Immature natural killer cell (primary cell): ENCODE data around the gene GOLGA3. TPM values are rescaled to one million over a fixed set of nuclear protein-coding genes. Genes with fewer than 3 reads are reported as not detected.
A peak's percentile ranks its signal among the peaks of the same experiment; 100 is the strongest.
"Not testable (repeated sequence)": the region's sequence is repeated elsewhere in the genome, so short reads cannot be mapped to it uniquely, and the experiment has no call there.

Source experiments
- DNase-seq, 3 donors: peaks; one replicate each; pipeline ENCODE4 v3.0.0; 2022; ENCODE audit warnings: mixed read lengths in 1 of 3
- H3K27ac Mint-ChIP-seq, 6 donors: one replicate each; pipeline ENCODE4 v1.8.0; 2020; ENCODE audit warnings: mixed read lengths in 6 of 6, mild to moderate bottlenecking in 5 of 6, inconsistent platforms in 4 of 6, moderate library complexity in 3 of 6
- H3K27me3 Mint-ChIP-seq, 3 donors: one replicate each; pipeline ENCODE4 v1.8.0; 2020 to 2021; ENCODE audit warnings: low read depth in 3 of 3, mild to moderate bottlenecking in 3 of 3, mixed read lengths in 3 of 3, moderate library complexity in 3 of 3, inconsistent platforms in 1 of 3
- H3K36me3 Mint-ChIP-seq, 3 donors: one replicate each; pipeline ENCODE4 v1.8.0; 2020; ENCODE audit warnings: mixed read lengths in 3 of 3, inconsistent platforms in 2 of 3, mild to moderate bottlenecking in 2 of 3
- H3K4me1 Mint-ChIP-seq, 2 donors: one replicate each; pipeline ENCODE4 v1.8.0; 2020; ENCODE audit warnings: inconsistent platforms in 2 of 2, mild to moderate bottlenecking in 2 of 2, mixed read lengths in 2 of 2, moderate library complexity in 1 of 2
- H3K4me3 Mint-ChIP-seq, 5 donors: one replicate each; pipeline ENCODE4 v1.8.0; 2020; ENCODE audit warnings: mild to moderate bottlenecking in 5 of 5, mixed read lengths in 5 of 5, inconsistent platforms in 3 of 5, moderate library complexity in 3 of 5
- H3K9me3 Mint-ChIP-seq, 6 donors: one replicate each; pipeline ENCODE4 v1.8.0; 2020; ENCODE audit warnings: mild to moderate bottlenecking in 6 of 6, mixed read lengths in 6 of 6, inconsistent platforms in 4 of 6, moderate library complexity in 3 of 6
- polyA plus RNA-seq, 3 donors: library from polyadenylated mRNA; unstranded; fragments of 300-500 nt; fragmentation: Illumina TruSeq; gene quantifications; one replicate each; pipeline ENCODE4 v1.2.3, GENCODE V29; 2021

The GOLGA3 gene
- polyA plus RNA-seq, 3 donors from 2014 or later, result 0.69 to 21.9 (median 3.8) TPM

DNA sequence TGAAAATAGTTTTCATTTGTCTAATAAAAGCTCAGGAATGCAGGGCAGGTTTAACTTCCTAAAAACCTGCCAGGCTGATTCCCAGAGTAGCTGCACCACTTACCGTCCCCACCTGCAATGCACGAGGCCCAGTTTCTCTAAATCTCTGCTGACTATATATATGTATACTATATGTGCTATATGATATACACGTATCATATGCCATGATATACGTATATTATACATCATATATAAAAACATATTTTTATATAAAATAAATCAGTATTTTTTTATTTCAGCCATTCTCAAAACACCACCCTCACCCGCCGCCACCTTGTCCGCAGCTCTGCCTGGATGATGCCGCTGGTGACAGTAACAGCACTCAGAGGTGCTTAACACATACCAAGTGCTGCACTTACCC is 69.3 kb downstream of the GOLGA3 start:
- Mint-ChIP-seq H3K4me1 (peaks cover 23 to 28% of the 10 kb centered on the region in 2 donors), H3K36me3 (peaks cover 2 to 8% (median 7%) of the 10 kb centered on the region in 3 donors), H3K9me3 (no peaks in the 10 kb centered on the region), H3K27me3 (peaks cover 8 to 16% (median 8%) of the 10 kb centered on the region in 3 donors), H3K27ac (no peak overlapping the region), H3K4me3 (peak overlapping the region; percentile 17 to 90 (median 41))
- no peak for DNase-seq

DNA sequence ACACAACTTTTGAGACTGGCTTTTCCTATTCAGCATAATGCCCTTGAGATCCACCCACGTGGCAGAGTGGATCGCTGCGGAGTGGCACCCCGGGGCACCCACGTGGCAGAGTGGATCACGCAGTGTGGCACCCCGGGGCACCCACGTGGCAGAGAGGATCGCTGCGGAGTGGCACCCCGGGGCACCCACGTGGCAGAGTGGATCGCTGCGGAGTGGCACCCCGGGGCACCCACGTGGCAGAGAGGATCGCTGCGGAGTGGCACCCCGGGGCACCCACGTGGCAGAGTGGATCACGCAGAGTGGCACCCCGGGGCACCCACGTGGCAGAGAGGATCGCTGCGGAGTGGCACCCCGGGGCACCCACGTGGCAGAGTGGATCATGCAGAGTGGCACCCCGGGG is 69.8 kb downstream of the GOLGA3 start:
- Mint-ChIP-seq H3K4me1 (peaks cover 23 to 28% of the 10 kb centered on the region in 2 donors), H3K36me3 (peaks cover 5 to 12% (median 7%) of the 10 kb centered on the region in 3 donors), H3K27me3 (peaks cover 8 to 16% (median 8%) of the 10 kb centered on the region in 3 donors)
- H3K9me3 Mint-ChIP-seq, H3K27ac Mint-ChIP-seq, DNase-seq, H3K4me3 Mint-ChIP-seq: not testable (repeated sequence)

DNA sequence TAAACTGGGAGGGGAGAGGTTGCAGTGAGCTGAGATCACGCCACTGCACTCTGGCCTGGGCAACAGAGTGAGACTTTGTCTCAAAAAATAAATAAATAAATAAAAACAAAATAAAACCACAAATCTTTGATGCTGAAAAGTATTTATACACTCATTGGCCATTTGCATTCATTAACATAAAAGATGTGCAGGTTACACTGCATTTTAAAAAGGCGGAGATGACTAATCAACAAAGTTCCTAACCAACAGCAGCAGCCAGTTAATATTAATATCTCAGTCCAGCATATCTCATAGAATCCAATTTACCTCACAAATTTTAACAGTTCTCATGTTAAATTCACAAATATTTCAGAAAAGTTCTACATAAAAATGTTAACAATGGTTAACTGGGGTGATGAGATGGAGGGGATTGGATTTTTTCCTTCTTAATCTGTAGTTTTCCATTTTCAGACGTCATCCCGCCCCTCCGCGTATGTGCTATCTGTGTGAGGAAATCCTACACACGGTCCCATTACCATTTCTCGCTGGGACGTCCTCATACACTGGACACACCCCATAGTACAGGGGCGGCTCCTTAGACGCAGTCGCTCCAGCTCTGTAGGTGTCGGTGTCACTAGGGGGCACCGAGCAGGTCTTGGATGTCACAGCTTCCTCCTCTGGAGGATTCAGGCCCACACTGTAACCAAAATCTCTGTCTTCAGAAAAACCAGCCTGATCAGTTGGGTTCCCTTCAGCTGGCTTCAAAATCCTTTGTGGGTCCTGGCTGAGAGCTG is 74.3 kb downstream of the GOLGA3 start:
- DNase-seq, result no peak
- Mint-ChIP-seq H3K36me3 (peaks cover 3 to 20% (median 10%) of the 10 kb centered on the region in 3 donors), H3K4me3 (no peak overlapping the region), H3K4me1 (peaks cover 6 to 9% of the 10 kb centered on the region in 2 donors), H3K9me3 (no peaks in the 10 kb centered on the region), H3K27ac (no peak overlapping the region), H3K27me3 (peaks cover 0 to 4% (median 0%) of the 10 kb centered on the region in 3 donors)

DNA sequence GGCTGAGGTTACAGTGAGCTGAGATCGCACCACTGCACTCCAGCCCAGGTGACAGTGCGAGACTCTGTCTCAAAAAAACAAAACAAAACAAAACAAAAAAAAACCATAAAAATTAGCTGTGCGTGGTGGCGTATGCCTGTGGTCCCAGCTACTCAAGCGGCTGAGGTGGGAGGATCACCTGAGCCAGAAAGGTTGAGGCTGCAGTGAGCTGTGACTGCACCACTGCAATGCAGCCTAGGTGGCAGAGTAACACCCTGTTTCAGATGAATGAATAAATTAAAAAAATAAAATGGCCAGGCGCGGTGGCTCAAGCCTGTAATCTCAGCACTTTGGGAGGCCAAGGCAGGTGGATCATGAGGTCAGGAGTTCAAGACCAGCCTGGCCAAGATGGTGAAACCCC is 75.0 kb downstream of the GOLGA3 start:
- H3K27me3 Mint-ChIP-seq, H3K27ac Mint-ChIP-seq, DNase-seq, H3K9me3 Mint-ChIP-seq, H3K4me3 Mint-ChIP-seq, H3K4me1 Mint-ChIP-seq: not testable (repeated sequence)
- H3K36me3 Mint-ChIP-seq, result peaks cover 0 to 20% (median 12%) of the 10 kb centered on the region in 3 donors

DNA sequence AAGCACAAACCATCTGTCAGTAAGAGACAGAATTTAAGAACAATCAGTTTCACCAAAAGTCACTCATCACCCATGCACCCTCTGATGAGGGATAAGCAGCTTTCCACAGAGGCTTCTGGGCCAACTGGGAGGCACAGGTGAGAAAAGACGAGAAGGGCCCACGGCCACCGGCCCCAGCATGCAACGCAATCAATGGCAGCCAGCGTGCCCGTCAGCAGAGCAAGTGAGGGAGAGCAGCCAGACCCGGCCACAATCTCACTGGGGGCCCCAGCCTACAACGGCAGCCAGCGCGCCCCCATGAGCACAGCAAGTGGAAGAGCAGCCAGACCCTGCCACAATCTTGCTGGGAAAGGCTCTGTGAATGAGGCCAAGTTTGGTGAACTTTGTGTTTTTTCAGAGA is 80.3 kb downstream of the GOLGA3 start:
- Mint-ChIP-seq H3K27ac (no peak overlapping the region), H3K4me3 (no peak overlapping the region), H3K4me1 (peaks cover 3 to 6% of the 10 kb centered on the region in 2 donors), H3K36me3 (peaks cover 5 to 36% (median 26%) of the 10 kb centered on the region in 3 donors), H3K9me3 (no peaks in the 10 kb centered on the region), H3K27me3 (no peaks in the 10 kb centered on the region)
- DNase-seq, result no peak

DNA sequence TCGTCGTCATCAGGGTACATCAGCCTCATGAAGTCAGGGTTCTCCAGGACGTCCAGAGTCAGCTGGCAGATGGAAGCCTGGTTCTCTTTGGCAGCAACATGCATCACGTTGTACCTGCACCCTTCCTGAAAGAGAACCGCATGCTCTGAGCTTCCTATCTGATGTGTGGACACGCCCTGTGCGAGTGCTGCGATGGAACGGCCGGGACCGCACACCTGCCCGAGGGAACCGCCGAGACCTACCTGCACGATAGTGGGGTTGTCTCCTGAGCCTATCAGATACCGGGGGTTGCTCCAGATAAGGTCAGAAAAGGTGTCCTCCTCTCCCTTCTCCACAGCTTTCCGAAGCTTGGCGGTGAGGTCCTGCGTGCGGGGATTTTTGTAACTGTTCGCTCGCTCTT is 80.8 kb downstream of the GOLGA3 start:
- Mint-ChIP-seq H3K4me3 (no peak overlapping the region), H3K9me3 (no peaks in the 10 kb centered on the region)

DNA sequence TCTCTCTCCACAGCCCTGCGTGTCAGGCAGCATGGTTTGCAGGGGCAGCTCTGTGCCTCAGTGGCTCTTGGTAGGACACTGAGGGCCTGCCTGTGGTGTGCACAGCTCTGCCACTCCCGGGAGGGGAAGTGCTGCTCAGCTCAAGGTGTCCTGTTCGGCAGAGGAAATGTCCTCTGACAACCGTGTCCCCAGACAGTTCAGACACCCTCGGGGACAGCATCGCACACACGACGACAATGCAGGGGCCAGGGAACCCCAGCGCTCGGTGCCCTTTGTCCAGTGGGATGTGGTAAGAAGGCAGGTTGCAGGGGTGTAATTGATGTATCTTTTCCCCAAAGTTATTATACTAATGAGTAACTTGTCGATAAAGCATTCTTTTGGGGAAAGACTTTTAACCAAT is 81.3 kb downstream of the GOLGA3 start:
- H3K4me3 Mint-ChIP-seq, result no peak overlapping the region
- H3K36me3 Mint-ChIP-seq, result peaks cover 13 to 40% (median 34%) of the 10 kb centered on the region in 3 donors
- no peak for DNase-seq
- no peaks in the 10 kb centered on the region for H3K9me3 Mint-ChIP-seq
- H3K27ac Mint-ChIP-seq, result no peak overlapping the region
- H3K4me1 Mint-ChIP-seq, result peaks cover 9 to 12% of the 10 kb centered on the region in 2 donors
- H3K27me3 Mint-ChIP-seq, result no peaks in the 10 kb centered on the region

More for the DNA sequence above, 80.8 kb downstream of the GOLGA3 start:
- peaks cover 8 to 39% (median 29%) of the 10 kb centered on the region in 3 donors for H3K36me3 Mint-ChIP-seq
- H3K4me1 Mint-ChIP-seq, result peaks cover 4 to 7% of the 10 kb centered on the region in 2 donors
- no peak for DNase-seq
- no peak overlapping the region for H3K27ac Mint-ChIP-seq
- H3K27me3 Mint-ChIP-seq, result no peaks in the 10 kb centered on the region

DNA sequence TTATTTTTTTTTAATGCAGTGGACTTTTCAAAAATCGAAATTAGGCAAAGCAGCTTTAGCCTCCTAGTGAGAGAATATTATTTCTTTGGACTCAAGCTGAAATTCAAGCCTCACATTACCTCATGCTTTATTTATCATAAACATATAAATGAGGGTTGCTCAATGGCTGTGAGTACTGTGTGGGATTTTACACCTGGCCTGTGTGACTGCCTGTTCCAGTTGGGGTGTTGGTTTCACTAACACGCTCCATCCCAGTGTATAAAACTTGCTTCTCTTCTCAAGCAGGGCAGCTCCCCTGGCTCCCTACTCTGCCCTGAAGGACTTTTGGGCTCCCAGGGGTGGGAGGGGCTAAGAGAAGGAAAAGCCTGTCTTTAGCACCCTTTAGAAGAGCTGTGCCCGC is 82.1 kb downstream of the GOLGA3 start:
- H3K27me3 Mint-ChIP-seq, result no peaks in the 10 kb centered on the region
- no peak for DNase-seq
- peaks cover 10 to 18% of the 10 kb centered on the region in 2 donors for H3K4me1 Mint-ChIP-seq
- H3K27ac Mint-ChIP-seq, result no peak overlapping the region
- no peaks in the 10 kb centered on the region for H3K9me3 Mint-ChIP-seq
- H3K4me3 Mint-ChIP-seq, result no peak overlapping the region
- H3K36me3 Mint-ChIP-seq, result peaks cover 21 to 48% (median 42%) of the 10 kb centered on the region in 3 donors

DNA sequence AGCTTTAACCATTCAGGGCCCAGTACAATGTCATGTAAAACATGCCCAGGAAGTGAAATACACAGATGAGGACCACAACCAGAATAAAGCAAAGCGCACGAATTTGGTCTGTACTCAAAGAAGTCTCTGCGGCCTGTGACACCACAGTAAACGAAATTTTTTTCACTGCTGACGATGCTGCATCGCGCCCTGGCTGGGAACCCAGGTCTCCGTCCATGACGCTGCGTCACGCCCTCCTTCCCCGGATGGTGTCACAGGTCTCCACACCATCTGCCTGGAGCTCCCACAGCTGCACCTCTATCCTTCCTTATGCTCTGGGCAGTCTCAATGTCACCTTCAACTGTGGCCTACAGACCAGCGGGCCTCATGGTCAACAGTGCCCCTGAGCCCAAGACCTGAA is 84.8 kb downstream of the GOLGA3 start:
- Mint-ChIP-seq H3K9me3 (no peaks in the 10 kb centered on the region), H3K4me3 (no peak overlapping the region), H3K36me3 (peaks cover 27 to 61% (median 37%) of the 10 kb centered on the region in 3 donors), H3K27ac (no peak overlapping the region), H3K4me1 (peaks cover 10 to 18% of the 10 kb centered on the region in 2 donors), H3K27me3 (no peaks in the 10 kb centered on the region)
- DNase-seq, result no peak

DNA sequence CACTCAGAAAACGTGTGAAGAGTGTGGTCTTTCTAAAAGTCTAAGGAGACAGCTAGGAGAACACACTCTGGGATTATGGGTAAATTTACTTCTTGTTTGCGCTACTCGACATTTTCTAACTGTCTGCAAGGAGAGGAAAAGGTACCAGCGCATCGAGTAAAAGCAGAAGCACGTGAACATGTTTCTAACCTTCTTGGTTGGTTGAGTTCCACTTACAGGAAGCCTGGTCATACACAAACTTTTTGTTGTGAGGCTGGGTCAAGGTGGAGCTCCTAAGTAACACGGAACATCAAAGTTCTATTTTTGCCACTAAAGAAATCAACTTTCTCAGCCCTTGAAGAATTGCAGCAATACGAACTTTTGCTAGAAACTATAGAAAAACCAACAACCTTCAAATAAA is 87.0 kb downstream of the GOLGA3 start:
- no peaks in the 10 kb centered on the region for H3K9me3 Mint-ChIP-seq
- H3K27ac Mint-ChIP-seq, result peak overlapping the region in 4 of 6 donors; percentile 12 to 79 (median 42)
- no peak for DNase-seq
- H3K4me1 Mint-ChIP-seq, result peaks cover 10 to 18% of the 10 kb centered on the region in 2 donors
- no peaks in the 10 kb centered on the region for H3K27me3 Mint-ChIP-seq
- no peak overlapping the region for H3K4me3 Mint-ChIP-seq
- H3K36me3 Mint-ChIP-seq, result peaks cover 27 to 67% (median 34%) of the 10 kb centered on the region in 3 donors

DNA sequence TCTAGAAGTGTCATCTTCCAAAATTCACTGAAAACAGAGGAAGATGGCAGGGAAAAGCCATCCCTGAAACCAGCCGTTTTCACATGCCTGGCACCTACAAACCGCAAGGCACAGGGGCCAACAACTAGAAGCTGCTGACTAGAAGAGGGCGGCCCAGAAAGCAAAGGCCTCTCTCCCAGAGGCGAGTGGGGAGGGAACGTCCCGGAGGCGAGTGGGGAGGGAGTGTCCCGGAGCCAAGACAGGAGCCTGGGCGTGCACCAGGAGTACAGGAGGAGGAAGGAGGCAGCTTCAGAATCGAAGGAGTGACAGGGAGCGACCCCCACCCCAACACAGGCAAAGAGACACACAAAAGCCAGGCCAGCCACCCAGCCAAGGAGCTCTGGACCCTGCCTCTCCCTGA is 88.0 kb downstream of the GOLGA3 start:
- no peaks in the 10 kb centered on the region for H3K9me3 Mint-ChIP-seq
- H3K4me3 Mint-ChIP-seq, result no peak overlapping the region
- peaks cover 10 to 18% of the 10 kb centered on the region in 2 donors for H3K4me1 Mint-ChIP-seq
- H3K27ac Mint-ChIP-seq, result no peak overlapping the region
- no peaks in the 10 kb centered on the region for H3K27me3 Mint-ChIP-seq
- no peak for DNase-seq
- H3K36me3 Mint-ChIP-seq, result peaks cover 27 to 67% (median 31%) of the 10 kb centered on the region in 3 donors

DNA sequence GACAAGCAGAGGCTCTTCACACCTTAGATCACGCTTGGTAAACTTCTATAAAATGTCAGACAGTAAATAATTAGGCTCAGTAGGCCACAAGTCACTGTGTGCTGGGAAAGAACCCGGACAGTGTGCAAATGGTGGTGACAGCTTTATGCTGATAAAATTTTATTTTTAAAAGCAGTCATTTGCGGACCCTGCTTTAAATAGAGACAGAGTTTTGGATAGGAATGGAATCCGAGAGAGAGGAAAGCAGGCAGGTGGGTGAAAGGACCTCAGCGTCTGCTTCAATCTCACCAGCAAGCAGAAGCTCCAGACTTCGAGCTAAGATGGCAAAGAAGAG is 88.4 kb downstream of the GOLGA3 start:
- H3K36me3 Mint-ChIP-seq, result peaks cover 27 to 67% (median 29%) of the 10 kb centered on the region in 3 donors
- H3K27ac Mint-ChIP-seq, result peak overlapping the region in 1 of 6 donors; percentile 46

DNA sequence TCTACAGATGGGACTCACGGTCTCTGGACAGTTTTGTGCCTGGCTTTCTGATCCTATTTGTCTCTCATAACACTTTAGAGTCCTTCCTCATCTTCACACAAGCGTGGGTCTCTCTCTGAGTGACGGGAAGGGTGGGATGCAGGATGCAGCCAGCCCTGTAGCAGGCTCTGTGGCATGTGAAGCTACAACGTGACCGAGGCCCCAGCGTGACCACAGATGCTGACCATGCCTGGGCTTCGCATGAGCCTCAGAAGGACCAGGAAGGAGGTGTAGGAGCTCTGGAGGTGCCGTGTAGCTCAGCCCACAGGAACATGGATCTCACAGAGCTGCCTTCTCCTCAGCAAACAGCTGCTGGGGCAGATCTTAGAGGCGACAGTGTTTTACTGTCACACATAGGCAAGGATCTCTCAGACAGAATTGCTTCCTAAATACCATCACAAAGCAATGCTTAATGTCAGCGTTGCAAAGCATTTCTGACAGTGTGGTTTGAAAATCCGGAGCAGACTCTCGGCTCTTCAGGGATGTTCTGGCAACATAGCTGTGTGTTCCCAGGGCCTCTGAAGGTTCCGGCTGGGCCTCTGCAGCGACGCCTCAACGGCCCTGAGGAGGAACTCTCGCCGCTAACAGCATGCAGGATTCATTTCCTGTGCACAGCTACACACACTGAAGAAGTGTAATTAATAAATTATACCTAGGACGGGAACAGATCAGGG is 88.9 kb downstream of the GOLGA3 start:
- Mint-ChIP-seq H3K27ac (peak overlapping the region in 2 of 6 donors; percentile 46 to 58), H3K27me3 (no peaks in the 10 kb centered on the region)
- no peak for DNase-seq

More for the DNA sequence above, 88.4 kb downstream of the GOLGA3 start:
- Mint-ChIP-seq H3K9me3 (no peaks in the 10 kb centered on the region), H3K27me3 (no peaks in the 10 kb centered on the region), H3K4me1 (peaks cover 10 to 18% of the 10 kb centered on the region in 2 donors), H3K4me3 (no peak overlapping the region)
- no peak for DNase-seq

DNA sequence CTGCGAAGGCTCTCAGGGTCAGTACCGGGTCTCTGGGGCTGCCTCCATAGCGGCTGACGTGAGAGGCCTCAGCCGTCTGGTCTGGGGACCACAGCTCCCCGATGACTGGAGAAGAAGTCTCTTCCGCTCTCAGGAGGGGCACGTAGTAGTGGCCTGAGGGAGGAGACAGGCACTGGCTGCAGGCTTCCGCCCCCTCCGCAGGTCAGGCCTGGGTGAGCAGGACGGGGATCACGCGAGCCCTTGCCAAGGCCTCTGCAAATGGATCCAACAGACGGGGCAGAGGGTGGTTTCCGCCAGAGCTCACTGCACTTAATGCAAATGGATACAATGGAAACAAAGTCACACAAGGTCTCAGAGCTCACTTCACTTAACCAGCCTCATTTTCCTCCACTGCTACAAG is 91.8 kb downstream of the GOLGA3 start:
- no peak for DNase-seq
- Mint-ChIP-seq H3K4me3 (no peak overlapping the region), H3K36me3 (peaks cover 25 to 64% (median 29%) of the 10 kb centered on the region in 3 donors), H3K27me3 (peaks cover 0 to 3% (median 0%) of the 10 kb centered on the region in 3 donors), H3K9me3 (no peaks in the 10 kb centered on the region), H3K4me1 (peaks cover 0 to 1% of the 10 kb centered on the region in 2 donors), H3K27ac (no peak overlapping the region)

More for the DNA sequence above, 88.9 kb downstream of the GOLGA3 start:
- no peaks in the 10 kb centered on the region for H3K9me3 Mint-ChIP-seq
- H3K4me1 Mint-ChIP-seq, result peaks cover 10 to 18% of the 10 kb centered on the region in 2 donors
- no peak overlapping the region for H3K4me3 Mint-ChIP-seq
- H3K36me3 Mint-ChIP-seq, result peaks cover 27 to 66% (median 27%) of the 10 kb centered on the region in 3 donors
